GM12878 (cell line): ENCODE measurements around the gene CAMTA1. TPM values are rescaled to one million over a fixed set of nuclear protein-coding genes. Genes with fewer than 3 reads are reported as not detected.

Experiments used
- ATAC-seq: fragments of 200-7000 bp; cut with Tn5 transposase; 3 replicates; pipeline ENCODE4 v1.9.1; 2020; ENCODE audit warnings: mild to moderate bottlenecking, moderate library complexity
- BruUV-seq: library from RNA; stranded (reverse); fragments of 400-500 nt; replicated peaks from 2 replicates; lab custom pipeline; 2021; lab: Mats Ljungman, UMichigan
- CTCF ChIA-PET: fragments of 300-600 bp; sonication (Branson Sonifier 250); formaldehyde crosslinking; extraction: SDS; loops from one replicate; lab custom pipeline; 2021; ENCODE audit warnings: inconsistent platforms; lab: Yijun Ruan, JAX
- POLR2A ChIA-PET: fragments of 350-600 bp; formaldehyde crosslinking; extraction: SDS; loops from one replicate; lab custom pipeline; 2021; ENCODE audit warnings: inconsistent platforms; lab: Charles Lee
- RAD21 ChIA-PET: fragments of 300-600 bp; sonication (Branson Sonifier 250); formaldehyde crosslinking; loops from one replicate; lab custom pipeline; 2023; ENCODE audit warnings: antibody characterized with exemption; ENCODE audit not compliant: unreplicated experiment; lab: Charles Lee
- SMC1A ChIA-PET: fragments of 300-600 bp; sonication (Branson Sonifier 250); formaldehyde crosslinking; loops from one replicate; lab custom pipeline; 2023; ENCODE audit not compliant: unreplicated experiment, uncharacterized antibody; lab: Charles Lee
- DNase-seq: peaks from one replicate; pipeline ENCODE4 v3.0.0-alpha.2; 2011; ENCODE audit warnings: low read depth, low spot score
- FAIRE-seq: peaks from 3 replicates; lab custom pipeline; 2011; peaks lifted over from hg19 to GRCh38; lab: Jason Lieb, UNC
- H2AFZ ChIP-seq: 2 replicates; pipeline ENCODE4 v1.6.0; 2011; ENCODE audit warnings: low read depth, low read length, control low read depth; ENCODE audit not compliant: control insufficient read depth
- H3K27ac ChIP-seq: 2 replicates; pipeline ENCODE4 v1.5.1; 2011; ENCODE audit warnings: control low read depth; ENCODE audit not compliant: control insufficient read depth, insufficient read depth
- H3K27me3 ChIP-seq, 2 experiments: replicated peaks in 1 of 2; 2 replicates each; pipeline versions ENCODE4 v1.6.0 to v1.6.1; 2011; ENCODE audit warnings: low read length in 1 of 2; ENCODE audit not compliant: control insufficient read depth in 2 of 2, insufficient read depth in 2 of 2
- H3K36me3 ChIP-seq, 2 experiments: 2 replicates each; pipeline ENCODE4 v1.5.1; 2011; ENCODE audit warnings: low read length in 1 of 2; ENCODE audit not compliant: control insufficient read depth in 2 of 2, insufficient read depth in 2 of 2
- H3K4me1 ChIP-seq: 2 replicates; pipeline ENCODE4 v1.6.1; 2011; ENCODE audit warnings: mild to moderate bottlenecking, low read length, moderate library complexity, mixed read lengths; ENCODE audit not compliant: control insufficient read depth, insufficient read depth
- H3K4me2 ChIP-seq: 2 replicates; pipeline ENCODE4 v1.6.0; 2011; ENCODE audit warnings: control low read depth; ENCODE audit not compliant: control insufficient read depth, insufficient read depth
- H3K4me3 ChIP-seq: fragments of 200-600 bp; sonication (generic); 2 replicates; pipeline ENCODE4 v1.5.1; 2016
- H3K79me2 ChIP-seq: 2 replicates; pipeline ENCODE4 v1.6.0; 2011; ENCODE audit warnings: low read length; ENCODE audit not compliant: control insufficient read depth, insufficient read depth
- H3K9ac ChIP-seq: 2 replicates; pipeline ENCODE4 v1.8.0; 2011; ENCODE audit warnings: low read length, control low read depth, mixed read lengths; ENCODE audit not compliant: control insufficient read depth, insufficient read depth
- H3K9me3 ChIP-seq: replicated peaks from 3 replicates; pipeline ENCODE4 v1.5.1; 2011; ENCODE audit warnings: mild to moderate bottlenecking, low read length; ENCODE audit not compliant: control insufficient read depth, insufficient read depth
- H4K20me1 ChIP-seq: 2 replicates; pipeline ENCODE4 v1.6.0; 2011; ENCODE audit not compliant: control insufficient read depth, insufficient read depth
- EED ChIP-seq: sonication (generic); IDR thresholded peaks from 2 replicates; pipeline ENCODE4 v1.6.1; 2016; ENCODE audit warnings: antibody characterized with exemption, low read depth
- ESRRA ChIP-seq: IDR thresholded peaks from 2 replicates; pipeline ENCODE4 v1.6.1; 2012; ENCODE audit warnings: mild to moderate bottlenecking, low read length, improper control_type of control experiment
- KLF5 ChIP-seq: fragments of 450-650 bp; IDR thresholded peaks from 2 replicates; pipeline ENCODE4 v1.6.1; 2014; ENCODE audit warnings: mild to moderate bottlenecking; ENCODE audit not compliant: partially characterized antibody
- MTA2 ChIP-seq: fragments of 450-650 bp; IDR thresholded peaks from 2 replicates; pipeline ENCODE4 v1.6.1; 2016; ENCODE audit warnings: low read depth, mild to moderate bottlenecking, moderate library complexity
- MXI1 ChIP-seq: fragments of 150-350 bp; IDR thresholded peaks from 2 replicates; pipeline ENCODE4 v1.6.1; 2011; ENCODE audit warnings: low read depth, mild to moderate bottlenecking, inconsistent platforms, low read length, improper control_type of control experiment
- NBN ChIP-seq: fragments of 450-650 bp; IDR thresholded peaks from 2 replicates; pipeline ENCODE4 v1.6.1; 2016
- NFYB ChIP-seq: IDR thresholded peaks from 2 replicates; pipeline ENCODE4 v1.6.1; 2011; ENCODE audit warnings: low read depth, mild to moderate bottlenecking, low read length, improper control_type of control experiment, moderate library complexity; ENCODE audit not compliant: insufficient read depth
- PAX5 ChIP-seq: IDR thresholded peaks from 2 replicates; pipeline ENCODE4 v1.6.1; 2011; ENCODE audit warnings: low read depth, low read length, borderline replicate concordance
- SMAD1 ChIP-seq: fragments of 450-650 bp; IDR thresholded peaks from 2 replicates; pipeline ENCODE4 v1.6.1; 2018; ENCODE audit warnings: mild to moderate bottlenecking, low read depth; ENCODE audit not compliant: partially characterized antibody
- STAT3 ChIP-seq: IDR thresholded peaks from 2 replicates; pipeline ENCODE4 v1.6.1; 2011; ENCODE audit warnings: low read depth, low read length, improper control_type of control experiment
- YBX1 ChIP-seq: fragments of 450-650 bp; IDR thresholded peaks from 2 replicates; pipeline ENCODE4 v1.6.1; 2016; ENCODE audit warnings: antibody characterized with exemption
- whole genome bisulfite sequencing: methylation state at CpG from one replicate; pipeline ENCODE4 v1.1.6; 2016; ENCODE audit warnings: low lambda C conversion rate; ENCODE audit not compliant: insufficient replicate concordance, insufficient coverage; ENCODE audit errors: missing lambda C conversion rate; 5-methylcytosine and 5-hydroxymethylcytosine counted together
- in situ Hi-C: fragments of 300-500 bp; cut with MboI; formaldehyde crosslinking; loops from 9 replicates; pipeline ENCODE4 v1.14.3; 2018; ENCODE audit warnings: mixed read lengths
- intact Hi-C: fragments of 100-400 bp; cut with micrococcal nuclease; formaldehyde crosslinking; loops from one replicate; pipeline ENCODE4 v1.14.2; 2022; ENCODE audit not compliant: unreplicated experiment
- polyA plus RNA-seq, 11 experiments: library from polyadenylated mRNA; depleted of rRNA in 4 of 11; unstranded in 6 of 11; stranded (reverse) in 5 of 11; fragments of >200 nt; fragmentation: Nextera tagmentation in 4 of 11; fragmentation: Illumina TruSeq in 1 of 11; extraction: Ambion mirVana in 4 of 11; extraction: Trizol in 1 of 11; gene quantifications; 1 replicate in 1 of 11; 2 replicates in 10 of 11; pipeline versions ENCODE4 v1.2.1 to v1.2.3, GENCODE V29; 2011 to 2016; ENCODE audit warnings: inconsistent platforms in 2 of 11, missing spikeins in 2 of 11, low read depth in 1 of 11
- total RNA-seq, 4 experiments: library from RNA; depleted of rRNA in 3 of 4; stranded (reverse); fragments of >200 nt in 3 of 4; fragmentation: Illumina TruSeq in 1 of 4; extraction: Trizol in 1 of 4; gene quantifications; 2 replicates each; pipeline versions ENCODE4 v1.2.1 to v1.2.3, GENCODE V29; 2013 to 2021
- TF ChIP-seq, protein P1 (sequence below), 3 experiments: IDR thresholded peaks in 2 of 3; conservative IDR thresholded peaks in 1 of 3; 2 replicates each; pipeline ENCODE4 v1.5.1; 2011; ENCODE audit warnings: low read depth in 3 of 3, low read length in 3 of 3, mild to moderate bottlenecking in 3 of 3, control low read depth in 2 of 3, moderate library complexity in 2 of 3, inconsistent platforms in 1 of 3, mixed read lengths in 1 of 3; ENCODE audit not compliant: control insufficient read depth in 2 of 3, insufficient read depth in 1 of 3; ENCODE audit errors: extremely low read depth in 1 of 3
- TF ChIP-seq, protein P2 (sequence below): fragments of 450-650 bp; IDR thresholded peaks from 2 replicates; pipeline ENCODE4 v1.6.1; 2017; ENCODE audit warnings: mild to moderate bottlenecking

The CAMTA1 gene
- total and polyA plus RNA-seq, 10 of the 15 experiments (the other 5 are each of a cell fraction or from before 2014, with no cell fraction given), result 37.7 to 148 (median 76.4) TPM

DNA sequence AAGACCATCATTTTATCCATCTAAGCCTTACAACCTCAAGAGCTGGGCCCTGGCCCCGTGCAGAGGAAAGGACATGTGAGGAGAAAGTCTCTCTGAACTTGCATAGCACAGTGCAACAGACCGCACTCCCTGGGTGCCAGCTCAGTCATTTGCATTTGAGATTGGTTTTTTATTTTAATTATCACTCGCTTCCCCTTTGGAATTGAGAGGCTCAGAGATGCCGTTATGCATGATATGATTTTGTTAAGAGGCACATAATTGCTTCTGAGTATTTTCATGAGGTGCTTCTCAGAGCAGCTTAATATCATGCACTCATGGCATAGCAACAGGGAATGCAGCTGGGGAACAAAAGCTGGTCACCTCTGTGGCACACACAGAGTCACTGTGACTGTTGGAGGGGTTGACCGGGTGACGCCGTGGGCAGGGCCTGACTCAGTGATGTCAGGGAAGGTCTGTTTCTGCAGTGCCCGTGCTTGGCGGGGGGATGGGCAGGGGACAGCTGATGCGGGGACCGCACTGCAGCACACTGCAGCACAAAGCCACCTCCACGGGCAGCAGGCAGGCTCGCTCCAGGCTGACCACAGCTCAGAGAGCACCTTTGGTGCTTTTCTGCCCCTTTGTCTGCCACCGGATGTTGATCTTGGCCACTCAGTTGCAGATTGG is 942.7 kb downstream of the CAMTA1 start:
- H3K27ac ChIP-seq, result no peak overlapping the region
- ChIA-PET CTCF (no interaction called here), RAD21 (no interaction called here), POLR2A (no interaction called here), SMC1A (no interaction called here)
- H2AFZ ChIP-seq, result no peak overlapping the region
- H3K9me3 ChIP-seq, result no peaks in the 10 kb centered on the region; the same call in 2 of the 3 replicates
- no peaks in the 10 kb centered on the region for H3K4me1 ChIP-seq
- in situ Hi-C loops, result no loop called here
- DNase-seq, result no peak
- H3K4me2 ChIP-seq, result no peak overlapping the region
- no peak overlapping the region for H3K4me3 ChIP-seq
- no peaks in the 10 kb centered on the region for H4K20me1 ChIP-seq
- TF ChIP-seq MTA2 (no peak), NFYB (no peak), KLF5 (no peak)
- TF ChIP-seq, protein P1, sequence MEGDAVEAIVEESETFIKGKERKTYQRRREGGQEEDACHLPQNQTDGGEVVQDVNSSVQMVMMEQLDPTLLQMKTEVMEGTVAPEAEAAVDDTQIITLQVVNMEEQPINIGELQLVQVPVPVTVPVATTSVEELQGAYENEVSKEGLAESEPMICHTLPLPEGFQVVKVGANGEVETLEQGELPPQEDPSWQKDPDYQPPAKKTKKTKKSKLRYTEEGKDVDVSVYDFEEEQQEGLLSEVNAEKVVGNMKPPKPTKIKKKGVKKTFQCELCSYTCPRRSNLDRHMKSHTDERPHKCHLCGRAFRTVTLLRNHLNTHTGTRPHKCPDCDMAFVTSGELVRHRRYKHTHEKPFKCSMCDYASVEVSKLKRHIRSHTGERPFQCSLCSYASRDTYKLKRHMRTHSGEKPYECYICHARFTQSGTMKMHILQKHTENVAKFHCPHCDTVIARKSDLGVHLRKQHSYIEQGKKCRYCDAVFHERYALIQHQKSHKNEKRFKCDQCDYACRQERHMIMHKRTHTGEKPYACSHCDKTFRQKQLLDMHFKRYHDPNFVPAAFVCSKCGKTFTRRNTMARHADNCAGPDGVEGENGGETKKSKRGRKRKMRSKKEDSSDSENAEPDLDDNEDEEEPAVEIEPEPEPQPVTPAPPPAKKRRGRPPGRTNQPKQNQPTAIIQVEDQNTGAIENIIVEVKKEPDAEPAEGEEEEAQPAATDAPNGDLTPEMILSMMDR (IDR thresholded peaks at IDR 0.05 in 2 of 3, conservative IDR thresholded peaks at IDR 0.05 in 1 of 3; ENCODE audit: control insufficient read depth in 2 of 3, extremely low read depth in 1 of 3, insufficient read depth in 1 of 3, low read depth in 3 of 3, low read length in 3 of 3), result no peak
- 38% methylated on average over 14 of the region's 14 CpGs for WGBS
- H3K79me2 ChIP-seq, result no peaks in the 10 kb centered on the region
- no peak overlapping the region for H3K9ac ChIP-seq
- no TSS peak for BruUV-seq
- H3K36me3 ChIP-seq, result no peaks in the 10 kb centered on the region
- no peak for ATAC-seq
- H3K27me3 ChIP-seq, result peaks cover 0 to 3% of the 10 kb centered on the region in 2 experiments; a peak in 3 of 4 replicates
- FAIRE-seq, result no peak
- intact Hi-C loops, result no loop called here

DNA sequence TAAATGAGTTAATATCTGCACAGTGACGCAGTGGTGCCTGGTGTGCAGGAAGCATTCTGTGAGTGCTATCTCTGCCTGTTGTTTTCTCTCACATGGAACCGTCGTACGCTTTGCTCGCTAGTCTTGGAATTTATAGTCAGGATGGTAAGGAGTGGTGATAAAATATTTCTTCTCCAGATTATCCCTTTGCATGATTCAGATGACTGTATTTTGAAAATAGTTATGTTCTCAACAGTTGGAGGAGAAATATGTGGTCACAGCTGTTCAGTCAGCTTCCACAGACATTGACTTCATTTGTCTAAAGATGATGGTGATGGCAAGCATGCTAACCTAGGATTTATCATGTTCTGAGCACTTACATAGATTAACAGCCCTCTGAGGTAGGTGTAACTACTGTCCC is 944.5 kb downstream of the CAMTA1 start:
- in situ Hi-C loops (no loop called here), intact Hi-C loops (no loop called here)
- BruUV-seq, result no TSS peak
- Histone ChIP-seq H3K4me2 (no peak overlapping the region), H3K27me3 (peaks cover 0 to 3% of the 10 kb centered on the region in 2 experiments; a peak in 3 of 4 replicates), H3K4me1 (no peaks in the 10 kb centered on the region), H2AFZ (no peak overlapping the region), H3K4me3 (no peak overlapping the region), H3K79me2 (no peaks in the 10 kb centered on the region), H3K9me3 (no peaks in the 10 kb centered on the region; the same call in 2 of the 3 replicates), H3K36me3 (no peaks in the 10 kb centered on the region), H4K20me1 (no peaks in the 10 kb centered on the region), H3K9ac (no peak overlapping the region), H3K27ac (no peak overlapping the region)
- DNase-seq, result no peak
- no peak for ATAC-seq
- RAD21 ChIA-PET, result no interaction called here
- SMC1A ChIA-PET, result no interaction called here
- 92% methylated on average over 5 of the region's 5 CpGs for WGBS
- FAIRE-seq, result no peak
- POLR2A ChIA-PET, result no interaction called here
- CTCF ChIA-PET, result interaction anchor here (1.2 kb wide), 1 partner anchor 23 kb away, joined by 3 read pairs; no protein-coding TSS in a partner anchor
- TF ChIP-seq MXI1, result no peak
- TF ChIP-seq ESRRA, result no peak
- no peak for TF ChIP-seq YBX1
- TF ChIP-seq, protein P2, sequence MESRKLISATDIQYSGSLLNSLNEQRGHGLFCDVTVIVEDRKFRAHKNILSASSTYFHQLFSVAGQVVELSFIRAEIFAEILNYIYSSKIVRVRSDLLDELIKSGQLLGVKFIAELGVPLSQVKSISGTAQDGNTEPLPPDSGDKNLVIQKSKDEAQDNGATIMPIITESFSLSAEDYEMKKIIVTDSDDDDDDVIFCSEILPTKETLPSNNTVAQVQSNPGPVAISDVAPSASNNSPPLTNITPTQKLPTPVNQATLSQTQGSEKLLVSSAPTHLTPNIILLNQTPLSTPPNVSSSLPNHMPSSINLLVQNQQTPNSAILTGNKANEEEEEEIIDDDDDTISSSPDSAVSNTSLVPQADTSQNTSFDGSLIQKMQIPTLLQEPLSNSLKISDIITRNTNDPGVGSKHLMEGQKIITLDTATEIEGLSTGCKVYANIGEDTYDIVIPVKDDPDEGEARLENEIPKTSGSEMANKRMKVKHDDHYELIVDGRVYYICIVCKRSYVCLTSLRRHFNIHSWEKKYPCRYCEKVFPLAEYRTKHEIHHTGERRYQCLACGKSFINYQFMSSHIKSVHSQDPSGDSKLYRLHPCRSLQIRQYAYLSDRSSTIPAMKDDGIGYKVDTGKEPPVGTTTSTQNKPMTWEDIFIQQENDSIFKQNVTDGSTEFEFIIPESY, result no peak
- TF ChIP-seq SMAD1, result no peak
- TF ChIP-seq NBN, result no peak
- no peak for TF ChIP-seq STAT3
- no peak for TF ChIP-seq EED
- TF ChIP-seq PAX5, result no peak
